VCaP (cell line): Measurements from ENCODE around the gene LIPJ.

ENCODE experiments used
- H3K27ac ChIP-seq: fragments of 450-650 bp; 2 replicates; pipeline ENCODE4 v1.5.1; 2017
- CTCF ChIP-seq: fragments of 450-650 bp; conservative IDR thresholded peaks from 2 replicates; pipeline ENCODE4 v1.5.1; 2017; ENCODE audit warnings: mild to moderate bottlenecking, moderate library complexity

Gene LIPJ

GRCh38 chr10:88562152-88562551 is 24.4 kb upstream of the LIPJ start:
- no peak overlapping the region for H3K27ac ChIP-seq
- TF ChIP-seq CTCF = no peak

- no peak overlapping the region for H3K27ac ChIP-seq
- peak; percentile 73 for TF ChIP-seq CTCF
Observed at GRCh38 chr10:88565072-88565471, 21.5 kb upstream of the LIPJ start.

- TF ChIP-seq CTCF = no peak
Observed at GRCh38 chr10:88582411-88582805, 4.2 kb upstream of the LIPJ start.

GRCh38 chr10:88582806-88583583 is 3.6 kb upstream of the LIPJ start, which contains the start of gene RNLS:
RNLS (minus strand) TSS chr10:88583318.
- peak; percentile 62 for TF ChIP-seq CTCF
- peak within 1 kb of the TSS; percentile 63 for H3K27ac ChIP-seq

More at GRCh38 chr10:88582411-88582805, 4.2 kb upstream of the LIPJ start:
- H3K27ac ChIP-seq = peak overlapping the region; percentile 63

- TF ChIP-seq CTCF = no peak
Observed at GRCh38 chr10:88583584-88583957, 3.0 kb upstream of the LIPJ start.

GRCh38 chr10:88592381-88592780 is 5.8 kb downstream of the LIPJ start:
- no peak for TF ChIP-seq CTCF
- H3K27ac ChIP-seq = no peak overlapping the region

More at GRCh38 chr10:88583584-88583957, 3.0 kb upstream of the LIPJ start:
- peak overlapping the region; percentile 63 for H3K27ac ChIP-seq

- TF ChIP-seq CTCF = no peak
- no peak overlapping the region for H3K27ac ChIP-seq
Observed at GRCh38 chr10:88592906-88593305, 6.3 kb downstream of the LIPJ start.
